Measurements from ENCODE around the gene KCNH6. TPM values are rescaled to one million over a fixed set of nuclear protein-coding genes. Genes with fewer than 3 reads are reported as not detected.

Gene KCNH6
- total RNA-seq, 5 donors from 2014 or later (not counting 1 experiment from before 2014, with no cell fraction given), result not detected

DNA sequence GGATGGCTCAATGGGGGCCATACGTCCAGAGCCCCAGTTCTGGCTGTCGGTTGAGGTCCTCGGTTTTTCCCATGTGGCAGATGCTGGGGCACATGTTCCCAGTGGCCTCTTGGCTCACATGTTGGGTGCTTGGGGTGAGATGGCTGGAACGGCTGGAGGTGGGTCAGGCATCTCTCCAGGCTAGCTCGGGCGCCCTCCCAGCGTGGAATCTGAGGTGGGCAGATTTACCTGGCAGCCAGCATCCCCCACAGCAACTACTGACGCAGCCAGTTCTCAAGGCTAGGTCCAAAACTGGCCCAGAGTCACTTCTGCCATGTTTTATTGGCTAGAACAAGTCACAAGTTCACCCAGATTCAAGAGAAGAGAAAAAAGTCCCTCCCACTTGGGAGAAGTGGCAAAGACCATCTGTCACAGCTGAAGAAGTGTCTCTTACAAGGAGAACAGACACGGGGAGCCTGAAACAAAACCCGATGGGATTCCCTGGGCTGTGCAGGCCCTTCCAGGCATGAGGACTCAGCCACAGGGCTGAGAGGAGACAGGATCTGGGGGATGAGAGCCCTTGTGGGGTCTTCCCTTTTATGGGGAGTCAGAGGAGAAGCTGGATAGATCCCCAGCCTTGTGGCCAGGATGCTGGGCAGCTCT lies 31.1 kb upstream of the KCNH6 start:
- H3K27ac Mint-ChIP-seq, result no peak overlapping the region
- H3K36me3 ChIP-seq (ENCODE audit: control insufficient read depth in 2 of 2, extremely low read depth in 1 of 2, insufficient read depth in 1 of 2, low read length in 1 of 2), result no peaks in the 10 kb centered on the region
- H3K9me3 ChIP-seq, result no peaks in the 10 kb centered on the region
- H3K4me3 ChIP-seq (ENCODE audit: control insufficient read depth in 1 of 2, extremely low read depth in 1 of 2, low read length in 1 of 2), result no peak overlapping the region
- H3K27ac ChIP-seq (ENCODE audit: low read length), result no peak overlapping the region
- DNase-seq, result no peak
- H3K27me3 Mint-ChIP-seq, result no peaks in the 10 kb centered on the region
- H3K4me3 Mint-ChIP-seq, result no peak overlapping the region
- no peaks in the 10 kb centered on the region for H3K36me3 Mint-ChIP-seq
- POLR2A ChIA-PET, result interaction anchor here in 1 of 2 donors (0.5 to 0.7 kb wide), 2 partner anchors 127 to 1629 kb away, joined by 3 to 4 read pairs; partner anchors contain the start of gene BRIP1
- H3K4me1 ChIP-seq (ENCODE audit: control insufficient read depth in 1 of 2, extremely low read depth in 1 of 2, insufficient read depth in 2 of 2, low read length in 2 of 2), result no peaks in the 10 kb centered on the region
- no peak for ATAC-seq (replicated peaks in 1 of 4)
- 80% methylated on average over 8 of the region's 10 CpGs for WGBS (ENCODE audit: insufficient coverage)
- CTCF ChIA-PET, result no interaction called here
- no peaks in the 10 kb centered on the region for H3K4me1 Mint-ChIP-seq
- H3K27me3 ChIP-seq (replicated peaks in 1 of 2; ENCODE audit: control insufficient read depth in 2 of 2, extremely low read depth in 1 of 2, insufficient read depth in 2 of 2, low read length in 1 of 2), result peaks cover 0 to 11% of the 10 kb centered on the region in 2 experiments
- H3K9me3 Mint-ChIP-seq, result no peaks in the 10 kb centered on the region

DNA sequence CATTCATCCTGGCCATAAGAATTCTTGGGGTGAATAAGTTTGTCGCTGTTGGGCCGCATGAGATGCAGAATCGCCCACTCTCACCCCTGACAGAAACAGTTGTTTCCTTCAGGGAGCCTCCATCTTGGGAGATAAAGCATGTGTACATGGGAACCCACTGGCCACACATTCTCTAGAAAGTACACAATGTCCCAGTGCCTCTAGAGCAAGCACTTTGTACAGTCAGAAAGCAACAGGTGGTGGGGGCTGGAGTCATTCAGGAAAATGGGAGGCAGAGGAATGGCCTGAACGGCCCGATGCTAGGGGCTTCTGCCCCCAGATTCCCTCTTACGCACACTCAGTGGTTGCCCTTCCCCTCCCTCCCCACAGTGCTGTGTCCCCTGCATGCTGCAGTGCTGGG lies 30.2 kb upstream of the KCNH6 start:
- Histone ChIP-seq H3K36me3 (ENCODE audit: control insufficient read depth in 2 of 2, extremely low read depth in 1 of 2, insufficient read depth in 1 of 2, low read length in 1 of 2) (no peaks in the 10 kb centered on the region), H3K4me1 (ENCODE audit: control insufficient read depth in 1 of 2, extremely low read depth in 1 of 2, insufficient read depth in 2 of 2, low read length in 2 of 2) (no peaks in the 10 kb centered on the region), H3K9me3 (no peaks in the 10 kb centered on the region), H3K27me3 (replicated peaks in 1 of 2; ENCODE audit: control insufficient read depth in 2 of 2, extremely low read depth in 1 of 2, insufficient read depth in 2 of 2, low read length in 1 of 2) (peaks cover 0 to 11% of the 10 kb centered on the region in 2 experiments), H3K27ac (ENCODE audit: low read length) (no peak overlapping the region), H3K4me3 (ENCODE audit: control insufficient read depth in 1 of 2, extremely low read depth in 1 of 2, low read length in 1 of 2) (no peak overlapping the region)
- ATAC-seq (replicated peaks in 1 of 4) (no peak), DNase-seq (no peak)
- Mint-ChIP-seq H3K36me3 (no peaks in the 10 kb centered on the region), H3K4me3 (no peak overlapping the region), H3K27me3 (no peaks in the 10 kb centered on the region), H3K27ac (no peak overlapping the region), H3K9me3 (no peaks in the 10 kb centered on the region), H3K4me1 (no peaks in the 10 kb centered on the region)
- ChIA-PET CTCF (interaction anchor here in 1 of 2 donors (0.5 kb wide), 1 partner anchor 35 kb away, joined by 3 read pairs; no protein-coding TSS in a partner anchor), POLR2A (no interaction called here)
- 90% methylated on average over 3 of the region's 6 CpGs for WGBS (ENCODE audit: insufficient coverage)

DNA sequence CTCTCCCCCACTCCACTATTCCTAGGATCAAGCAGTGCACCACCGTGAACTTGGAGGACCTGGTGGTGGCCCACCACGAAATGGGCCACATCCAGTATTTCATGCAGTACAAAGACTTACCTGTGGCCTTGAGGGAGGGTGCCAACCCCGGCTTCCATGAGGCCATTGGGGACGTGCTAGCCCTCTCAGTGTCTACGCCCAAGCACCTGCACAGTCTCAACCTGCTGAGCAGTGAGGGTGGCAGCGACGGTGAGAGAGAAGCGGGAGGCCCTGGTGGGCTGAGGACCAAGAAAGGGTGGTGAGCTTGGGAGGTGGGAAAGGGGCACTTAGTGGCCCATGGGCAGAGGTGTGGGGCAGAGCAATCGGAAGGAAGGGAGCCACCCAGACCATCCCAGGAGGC lies 29.7 kb upstream of the KCNH6 start:
- Histone ChIP-seq H3K27ac (ENCODE audit: low read length) (no peak overlapping the region), H3K4me3 (ENCODE audit: control insufficient read depth in 1 of 2, extremely low read depth in 1 of 2, low read length in 1 of 2) (no peak overlapping the region), H3K9me3 (no peaks in the 10 kb centered on the region), H3K36me3 (ENCODE audit: control insufficient read depth in 2 of 2, extremely low read depth in 1 of 2, insufficient read depth in 1 of 2, low read length in 1 of 2) (no peaks in the 10 kb centered on the region), H3K27me3 (replicated peaks in 1 of 2; ENCODE audit: control insufficient read depth in 2 of 2, extremely low read depth in 1 of 2, insufficient read depth in 2 of 2, low read length in 1 of 2) (peaks cover 0 to 11% of the 10 kb centered on the region in 2 experiments), H3K4me1 (ENCODE audit: control insufficient read depth in 1 of 2, extremely low read depth in 1 of 2, insufficient read depth in 2 of 2, low read length in 2 of 2) (no peaks in the 10 kb centered on the region)
- WGBS (ENCODE audit: insufficient coverage), result 70% methylated on average over 8 of the region's 9 CpGs
- DNase-seq, result no peak
- Mint-ChIP-seq H3K4me3 (no peak overlapping the region), H3K4me1 (no peaks in the 10 kb centered on the region), H3K36me3 (no peaks in the 10 kb centered on the region), H3K27ac (no peak overlapping the region), H3K27me3 (no peaks in the 10 kb centered on the region), H3K9me3 (no peaks in the 10 kb centered on the region)
- ATAC-seq (replicated peaks in 1 of 4), result no peak
- POLR2A ChIA-PET, result no interaction called here
- CTCF ChIA-PET, result interaction anchor here in 1 of 2 donors (0.5 kb wide), 1 partner anchor 36 kb away, joined by 3 read pairs; no protein-coding TSS in a partner anchor

DNA sequence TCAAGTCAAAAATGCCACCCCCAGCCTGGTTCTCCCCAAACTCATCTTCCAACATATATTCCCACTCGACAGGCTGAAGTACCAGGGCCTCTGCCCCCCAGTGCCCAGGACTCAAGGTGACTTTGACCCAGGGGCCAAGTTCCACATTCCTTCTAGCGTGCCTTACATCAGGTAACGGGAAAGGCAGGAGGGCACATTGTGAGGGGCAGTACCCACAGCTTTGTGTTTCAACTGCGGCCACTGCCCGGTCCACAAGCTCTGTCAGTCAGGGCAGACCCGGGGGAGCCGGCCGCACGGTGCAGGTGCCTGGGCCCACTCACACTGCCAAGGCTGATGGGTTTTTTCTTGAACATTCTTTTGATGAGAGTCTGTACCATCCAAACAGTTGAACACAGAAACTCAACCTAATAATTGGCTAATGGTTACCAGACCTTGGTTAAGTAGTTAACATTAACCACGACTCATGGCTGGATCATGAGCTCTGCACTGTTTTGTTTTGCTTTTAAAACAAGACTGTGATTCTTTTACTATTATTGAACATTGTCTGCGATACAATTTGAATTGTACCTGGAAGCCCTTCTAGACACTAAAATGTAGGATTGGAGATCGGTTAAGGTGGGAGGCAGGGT lies 28.7 kb upstream of the KCNH6 start:
- Mint-ChIP-seq H3K27ac (no peak overlapping the region), H3K36me3 (no peaks in the 10 kb centered on the region), H3K4me1 (no peaks in the 10 kb centered on the region), H3K4me3 (no peak overlapping the region), H3K9me3 (no peaks in the 10 kb centered on the region), H3K27me3 (no peaks in the 10 kb centered on the region)
- H3K36me3 ChIP-seq (ENCODE audit: control insufficient read depth in 2 of 2, extremely low read depth in 1 of 2, insufficient read depth in 1 of 2, low read length in 1 of 2), result no peaks in the 10 kb centered on the region
- ChIA-PET POLR2A (no interaction called here), CTCF (no interaction called here)
- no peaks in the 10 kb centered on the region for H3K4me1 ChIP-seq (ENCODE audit: control insufficient read depth in 1 of 2, extremely low read depth in 1 of 2, insufficient read depth in 2 of 2, low read length in 2 of 2)
- 79% methylated on average over 8 of the region's 12 CpGs for WGBS (ENCODE audit: insufficient coverage)
- no peak for ATAC-seq (replicated peaks in 1 of 4)
- no peaks in the 10 kb centered on the region for H3K9me3 ChIP-seq
- H3K27ac ChIP-seq (ENCODE audit: low read length), result no peak overlapping the region
- H3K27me3 ChIP-seq (replicated peaks in 1 of 2; ENCODE audit: control insufficient read depth in 2 of 2, extremely low read depth in 1 of 2, insufficient read depth in 2 of 2, low read length in 1 of 2), result peaks cover 0 to 7% of the 10 kb centered on the region in 2 experiments
- no peak for DNase-seq
- no peak overlapping the region for H3K4me3 ChIP-seq (ENCODE audit: control insufficient read depth in 1 of 2, extremely low read depth in 1 of 2, low read length in 1 of 2)

DNA sequence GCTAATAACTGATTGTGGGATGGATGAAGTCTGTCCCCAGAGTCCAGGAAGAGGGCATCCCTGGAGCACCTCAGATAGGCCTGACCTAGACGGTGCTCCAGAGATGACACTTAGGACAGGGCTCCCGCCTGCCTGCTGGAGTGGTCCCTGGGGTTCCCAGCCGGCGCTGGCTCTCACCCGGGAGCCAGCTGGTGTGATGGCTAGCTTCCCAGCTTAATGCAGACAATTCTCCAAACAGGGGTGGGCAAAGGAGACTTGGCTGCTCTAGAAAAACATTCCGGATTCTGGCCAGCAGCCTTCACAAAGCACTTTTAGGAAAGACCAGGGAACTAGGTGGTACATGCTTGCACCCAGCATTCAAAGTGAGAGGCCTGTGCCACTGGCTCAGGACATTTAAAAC lies 27.7 kb upstream of the KCNH6 start:
- H3K36me3 ChIP-seq (ENCODE audit: control insufficient read depth in 2 of 2, extremely low read depth in 1 of 2, insufficient read depth in 1 of 2, low read length in 1 of 2), result no peaks in the 10 kb centered on the region
- no peak overlapping the region for H3K4me3 ChIP-seq (ENCODE audit: control insufficient read depth in 1 of 2, extremely low read depth in 1 of 2, low read length in 1 of 2)
- POLR2A ChIA-PET, result no interaction called here
- no peaks in the 10 kb centered on the region for H3K4me1 ChIP-seq (ENCODE audit: control insufficient read depth in 1 of 2, extremely low read depth in 1 of 2, insufficient read depth in 2 of 2, low read length in 2 of 2)
- ATAC-seq (replicated peaks in 1 of 4) (no peak), DNase-seq (no peak)
- no peaks in the 10 kb centered on the region for H3K9me3 ChIP-seq
- peaks cover under 1% of the 10 kb centered on the region in 2 donors for H3K27me3 Mint-ChIP-seq
- no peaks in the 10 kb centered on the region for H3K4me1 Mint-ChIP-seq
- no peak overlapping the region for H3K27ac Mint-ChIP-seq
- peaks cover 0 to 8% of the 10 kb centered on the region in 2 experiments for H3K27me3 ChIP-seq (replicated peaks in 1 of 2; ENCODE audit: control insufficient read depth in 2 of 2, extremely low read depth in 1 of 2, insufficient read depth in 2 of 2, low read length in 1 of 2)
- H3K9me3 Mint-ChIP-seq, result no peaks in the 10 kb centered on the region
- no peak overlapping the region for H3K27ac ChIP-seq (ENCODE audit: low read length)
- no peaks in the 10 kb centered on the region for H3K36me3 Mint-ChIP-seq
- CTCF ChIA-PET, result no interaction called here
- 87% methylated on average over 6 of the region's 6 CpGs for WGBS (ENCODE audit: insufficient coverage)
- H3K4me3 Mint-ChIP-seq, result no peak overlapping the region

DNA sequence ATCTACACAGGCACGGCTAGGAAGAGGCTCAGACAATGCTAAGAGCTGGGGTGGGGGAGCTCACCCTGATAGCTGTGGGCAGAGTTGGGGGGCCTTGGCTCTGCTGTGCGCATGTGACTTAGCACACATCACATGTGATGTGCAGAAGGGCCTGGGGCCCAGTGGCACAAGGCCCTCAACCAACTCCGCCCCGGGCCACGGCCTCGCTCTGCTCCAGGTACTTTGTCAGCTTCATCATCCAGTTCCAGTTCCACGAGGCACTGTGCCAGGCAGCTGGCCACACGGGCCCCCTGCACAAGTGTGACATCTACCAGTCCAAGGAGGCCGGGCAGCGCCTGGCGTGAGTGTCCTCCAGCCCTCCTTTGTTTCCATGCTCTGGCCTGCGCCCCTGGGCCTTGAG lies 27.0 kb upstream of the KCNH6 start:
- Mint-ChIP-seq H3K4me1 (no peaks in the 10 kb centered on the region), H3K4me3 (no peak overlapping the region), H3K9me3 (no peaks in the 10 kb centered on the region), H3K27me3 (peaks cover 5 to 7% of the 10 kb centered on the region in 2 donors), H3K36me3 (no peaks in the 10 kb centered on the region), H3K27ac (no peak overlapping the region)
- H3K4me1 ChIP-seq (ENCODE audit: control insufficient read depth in 1 of 2, extremely low read depth in 1 of 2, insufficient read depth in 2 of 2, low read length in 2 of 2), result no peaks in the 10 kb centered on the region
- CTCF ChIA-PET, result no interaction called here
- POLR2A ChIA-PET, result no interaction called here
- WGBS (ENCODE audit: insufficient coverage), result 87% methylated on average over 12 of the region's 12 CpGs
- no peaks in the 10 kb centered on the region for H3K36me3 ChIP-seq (ENCODE audit: control insufficient read depth in 2 of 2, extremely low read depth in 1 of 2, insufficient read depth in 1 of 2, low read length in 1 of 2)
- H3K27me3 ChIP-seq (replicated peaks in 1 of 2; ENCODE audit: control insufficient read depth in 2 of 2, extremely low read depth in 1 of 2, insufficient read depth in 2 of 2, low read length in 1 of 2), result peaks cover 0 to 5% of the 10 kb centered on the region in 2 experiments
- H3K4me3 ChIP-seq (ENCODE audit: control insufficient read depth in 1 of 2, extremely low read depth in 1 of 2, low read length in 1 of 2), result no peak overlapping the region
- no peak overlapping the region for H3K27ac ChIP-seq (ENCODE audit: low read length)
- H3K9me3 ChIP-seq, result no peaks in the 10 kb centered on the region
- DNase-seq (no peak), ATAC-seq (replicated peaks in 1 of 4) (no peak)
